Activated naive CD8-positive, alpha-beta T cell (primary cell): Measurements from ENCODE around the gene TMSB4X.
"Not testable (repeated sequence)": the region's sequence is repeated elsewhere in the genome, so short reads cannot be mapped to it uniquely, and the experiment has no call there.

Experiments
- H3K27ac Mint-ChIP-seq: one replicate; pipeline ENCODE4 v1.8.0; 2021; ENCODE audit warnings: mixed read lengths
- H3K27me3 Mint-ChIP-seq: one replicate; pipeline ENCODE4 v1.8.0; 2021; ENCODE audit warnings: mixed read lengths
- H3K36me3 Mint-ChIP-seq: one replicate; pipeline ENCODE4 v1.8.0; 2021; ENCODE audit warnings: mixed read lengths
- H3K4me1 Mint-ChIP-seq: one replicate; pipeline ENCODE4 v1.8.0; 2021; ENCODE audit warnings: low read depth, mixed read lengths
- H3K4me3 Mint-ChIP-seq: one replicate; pipeline ENCODE4 v1.8.0; 2021; ENCODE audit warnings: mild to moderate bottlenecking, mixed read lengths
- H3K9me3 Mint-ChIP-seq: one replicate; pipeline ENCODE4 v1.8.0; 2021; ENCODE audit warnings: low read depth, mixed read lengths

Gene TMSB4X

DNA sequence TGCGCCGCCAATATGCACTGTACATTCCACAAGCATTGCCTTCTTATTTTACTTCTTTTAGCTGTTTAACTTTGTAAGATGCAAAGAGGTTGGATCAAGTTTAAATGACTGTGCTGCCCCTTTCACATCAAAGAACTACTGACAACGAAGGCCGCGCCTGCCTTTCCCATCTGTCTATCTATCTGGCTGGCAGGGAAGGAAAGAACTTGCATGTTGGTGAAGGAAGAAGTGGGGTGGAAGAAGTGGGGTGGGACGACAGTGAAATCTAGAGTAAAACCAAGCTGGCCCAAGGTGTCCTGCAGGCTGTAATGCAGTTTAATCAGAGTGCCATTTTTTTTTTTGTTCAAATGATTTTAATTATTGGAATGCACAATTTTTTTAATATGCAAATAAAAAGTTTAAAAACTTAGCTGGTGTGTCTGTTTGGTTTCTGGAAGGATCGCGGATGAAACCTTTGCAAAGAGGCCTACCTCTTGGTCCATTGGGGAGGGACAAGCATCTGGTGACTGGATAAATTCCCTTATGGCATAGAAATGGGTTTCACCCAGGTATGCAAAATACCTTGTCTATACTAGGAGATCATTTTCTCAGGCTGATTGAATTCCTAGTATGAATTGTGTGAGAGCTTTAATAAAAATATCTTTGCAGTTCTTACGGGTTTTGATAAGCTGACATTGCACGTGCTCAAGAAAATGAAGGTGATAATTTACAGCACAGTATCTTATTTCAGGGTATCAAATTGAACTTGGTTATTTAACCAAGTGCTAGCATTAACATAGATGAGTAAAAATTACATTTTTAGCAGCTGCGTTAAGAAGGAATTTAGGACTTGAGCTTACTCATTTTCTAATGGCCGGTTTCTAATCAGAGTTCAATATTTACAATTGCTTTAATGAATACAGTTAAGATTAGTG lies 2.2 kb downstream of the TMSB4X start:
- H3K27ac Mint-ChIP-seq = peak overlapping the region; percentile 91
- H3K27me3 Mint-ChIP-seq, H3K9me3 Mint-ChIP-seq: not testable (repeated sequence)
- H3K36me3 Mint-ChIP-seq = peaks cover 13% of the 10 kb centered on the region
- H3K4me1 Mint-ChIP-seq = peaks cover 40% of the 10 kb centered on the region
- peak overlapping the region; percentile 96 for H3K4me3 Mint-ChIP-seq

DNA sequence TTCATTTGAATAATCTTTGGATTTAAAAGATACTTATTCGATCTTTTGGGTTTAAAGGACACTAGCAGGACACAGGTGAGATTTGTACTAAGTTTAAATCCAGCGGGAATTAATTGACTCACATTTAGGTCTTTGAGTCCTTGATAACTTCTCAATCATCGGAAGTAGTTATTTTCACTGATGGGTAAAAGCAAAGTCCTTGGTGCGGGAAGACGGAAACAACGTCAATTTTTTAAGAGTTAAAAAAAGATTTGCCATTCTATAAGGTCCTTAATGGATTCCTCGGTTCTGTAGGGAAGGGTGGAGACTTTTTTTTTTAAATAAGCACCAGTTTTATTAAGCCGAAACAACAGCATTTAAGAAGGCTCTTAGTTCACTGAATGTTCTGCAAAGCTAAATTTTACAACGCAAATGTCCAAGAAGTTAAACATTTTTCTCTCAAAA lies 2.9 kb downstream of the TMSB4X start:
- Mint-ChIP-seq H3K4me3 (peak overlapping the region; percentile 96), H3K36me3 (peaks cover 13% of the 10 kb centered on the region), H3K4me1 (peaks cover 42% of the 10 kb centered on the region), H3K27me3 (no peaks in the 10 kb centered on the region), H3K27ac (peak overlapping the region; percentile 91), H3K9me3 (no peaks in the 10 kb centered on the region)

DNA sequence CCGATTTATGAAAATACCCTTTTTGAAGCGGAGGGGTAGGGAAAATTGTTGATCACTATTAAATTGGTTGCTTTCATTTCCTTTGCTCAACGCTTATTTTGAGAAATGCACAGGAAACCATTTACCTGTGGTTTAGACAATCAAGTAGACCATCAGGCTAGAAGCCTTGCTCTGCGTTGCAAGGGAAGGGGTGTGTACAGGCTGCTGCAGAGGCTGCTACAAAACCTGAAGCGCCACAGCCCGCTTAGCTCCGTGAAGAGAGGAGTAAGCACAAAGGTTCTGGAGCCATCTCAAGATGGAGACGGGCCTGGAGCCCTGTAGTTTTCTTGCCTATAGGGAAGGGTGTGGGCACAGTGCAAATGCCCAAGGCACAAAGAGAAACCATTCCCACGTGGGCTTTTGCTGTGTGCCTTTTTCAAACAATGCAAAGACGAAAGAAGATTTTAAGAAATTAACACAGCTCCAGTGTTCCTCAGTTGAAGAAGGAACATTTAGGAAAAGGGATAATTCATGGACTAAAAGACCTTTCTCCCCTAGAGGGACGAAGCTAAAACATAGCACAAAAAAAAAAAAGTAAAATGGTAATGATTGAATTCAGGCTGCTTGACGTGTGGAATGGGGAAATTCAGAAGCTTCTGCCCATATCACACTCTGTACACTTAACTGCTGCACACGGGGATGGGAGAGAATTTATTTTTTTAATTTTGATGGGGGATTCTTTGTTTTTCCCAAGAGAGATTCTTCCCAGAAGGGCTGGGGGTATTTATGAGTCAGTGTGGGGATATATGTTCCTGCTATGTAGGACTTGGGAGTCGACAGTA lies 3.5 kb downstream of the TMSB4X start:
- peaks cover 13% of the 10 kb centered on the region for H3K36me3 Mint-ChIP-seq
- H3K27me3 Mint-ChIP-seq = no peaks in the 10 kb centered on the region
- H3K4me3 Mint-ChIP-seq = peak overlapping the region; percentile 96
- no peaks in the 10 kb centered on the region for H3K9me3 Mint-ChIP-seq
- peak overlapping the region; percentile 91 for H3K27ac Mint-ChIP-seq
- H3K4me1 Mint-ChIP-seq = peaks cover 43% of the 10 kb centered on the region

DNA sequence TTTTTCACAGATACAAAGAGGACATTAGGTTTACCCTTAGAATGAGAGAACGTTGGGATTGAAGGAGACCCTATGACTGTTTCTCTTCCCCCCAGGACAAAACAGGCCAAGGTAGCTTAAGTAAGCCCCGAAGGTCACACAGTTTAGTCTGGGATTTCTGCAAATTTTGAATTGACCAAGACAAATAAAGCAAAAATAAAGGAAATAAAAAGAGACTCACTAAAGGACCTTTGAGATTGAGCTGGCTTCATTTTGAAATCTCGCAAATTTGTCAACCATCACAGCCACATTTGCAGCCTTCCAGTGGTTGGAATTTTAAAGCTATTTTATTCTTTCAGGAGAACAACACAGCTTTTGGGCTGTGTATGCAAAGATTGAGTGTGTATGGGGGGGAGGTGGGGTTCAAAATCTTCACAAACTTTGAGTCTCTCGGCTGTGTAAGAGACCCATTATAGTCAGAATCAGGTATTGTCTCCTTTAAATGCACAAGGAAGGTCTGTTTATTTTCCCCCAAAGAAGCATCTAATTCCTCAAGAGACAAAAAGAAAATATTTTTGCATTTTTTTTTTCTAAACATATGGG lies 4.2 kb downstream of the TMSB4X start:
- no peaks in the 10 kb centered on the region for H3K27me3 Mint-ChIP-seq
- H3K9me3 Mint-ChIP-seq = no peaks in the 10 kb centered on the region
- peaks cover 13% of the 10 kb centered on the region for H3K36me3 Mint-ChIP-seq
- peaks cover 49% of the 10 kb centered on the region for H3K4me1 Mint-ChIP-seq
- H3K27ac Mint-ChIP-seq = peak overlapping the region; percentile 91
- H3K4me3 Mint-ChIP-seq = peak overlapping the region; percentile 96

DNA sequence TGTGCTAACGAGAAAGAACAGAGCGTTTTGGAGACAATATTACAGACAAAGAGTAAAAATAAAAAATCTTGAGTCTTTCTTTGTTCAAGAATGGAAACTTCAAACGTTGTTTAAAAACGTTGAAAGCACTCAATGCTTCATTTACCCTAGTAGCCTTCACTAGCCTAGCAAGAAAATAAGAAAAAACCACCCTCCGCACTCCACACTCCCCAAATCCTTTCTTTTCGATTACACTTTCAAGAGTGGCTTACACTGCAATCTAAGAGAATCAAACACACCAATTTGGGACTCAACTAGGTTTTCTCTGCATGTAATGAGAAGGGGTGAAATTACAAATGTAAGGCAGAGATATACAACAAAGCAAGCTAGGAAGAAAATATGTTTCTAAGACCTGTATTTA lies 4.7 kb downstream of the TMSB4X start:
- no peaks in the 10 kb centered on the region for H3K27me3 Mint-ChIP-seq
- H3K4me3 Mint-ChIP-seq = peak overlapping the region; percentile 96
- no peaks in the 10 kb centered on the region for H3K9me3 Mint-ChIP-seq
- H3K27ac Mint-ChIP-seq = peak overlapping the region; percentile 91
- peaks cover 54% of the 10 kb centered on the region for H3K4me1 Mint-ChIP-seq
- H3K36me3 Mint-ChIP-seq = peaks cover 13% of the 10 kb centered on the region

DNA sequence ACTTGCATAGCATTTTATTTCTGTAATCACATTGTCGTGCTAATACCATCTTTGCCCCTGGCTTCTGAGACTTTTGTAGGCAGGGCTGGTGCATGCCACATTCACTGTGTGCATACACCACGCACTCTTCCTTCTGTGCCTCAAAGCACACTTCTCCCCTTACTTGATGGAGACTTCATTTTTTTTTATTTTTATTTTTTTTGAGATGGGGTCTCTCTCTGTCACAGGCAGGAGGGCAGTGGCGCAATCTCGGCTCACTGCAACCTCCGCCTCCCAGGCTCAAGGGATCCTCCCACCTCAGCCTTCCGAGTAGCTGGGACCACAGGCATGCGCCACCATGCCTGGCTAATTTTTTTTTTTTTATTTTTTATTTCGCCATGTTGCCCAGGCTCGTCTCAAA lies 5.1 kb downstream of the TMSB4X start:
- Mint-ChIP-seq H3K4me3 (peak overlapping the region; percentile 96), H3K4me1 (peaks cover 57% of the 10 kb centered on the region), H3K27ac (peak overlapping the region; percentile 91), H3K36me3 (peaks cover 13% of the 10 kb centered on the region)
- not testable (repeated sequence) for H3K9me3 Mint-ChIP-seq, H3K27me3 Mint-ChIP-seq

DNA sequence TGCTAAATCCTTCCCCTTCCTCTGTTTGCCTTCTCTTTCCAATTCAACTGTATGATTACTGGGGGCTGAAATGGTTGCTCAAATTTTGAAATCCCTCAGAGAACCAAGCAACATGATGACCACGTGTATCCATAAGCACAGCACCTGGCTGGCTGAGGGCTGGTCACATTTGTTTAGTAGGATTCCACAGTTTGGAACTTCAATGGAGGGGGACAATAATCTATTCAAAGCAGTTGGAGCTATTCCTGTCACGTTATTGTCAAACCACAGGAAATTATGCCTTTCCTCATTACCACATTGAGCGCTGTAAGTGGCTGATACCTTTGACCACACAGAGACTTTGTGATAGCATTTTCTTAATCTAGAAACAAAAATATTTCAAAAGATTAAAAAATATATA lies 7.0 kb downstream of the TMSB4X start:
- no peaks in the 10 kb centered on the region for H3K27me3 Mint-ChIP-seq
- peaks cover 9% of the 10 kb centered on the region for H3K36me3 Mint-ChIP-seq
- peak overlapping the region; percentile 98 for H3K27ac Mint-ChIP-seq
- H3K4me1 Mint-ChIP-seq = peaks cover 76% of the 10 kb centered on the region
- H3K9me3 Mint-ChIP-seq = no peaks in the 10 kb centered on the region
- peak overlapping the region; percentile 73 for H3K4me3 Mint-ChIP-seq

DNA sequence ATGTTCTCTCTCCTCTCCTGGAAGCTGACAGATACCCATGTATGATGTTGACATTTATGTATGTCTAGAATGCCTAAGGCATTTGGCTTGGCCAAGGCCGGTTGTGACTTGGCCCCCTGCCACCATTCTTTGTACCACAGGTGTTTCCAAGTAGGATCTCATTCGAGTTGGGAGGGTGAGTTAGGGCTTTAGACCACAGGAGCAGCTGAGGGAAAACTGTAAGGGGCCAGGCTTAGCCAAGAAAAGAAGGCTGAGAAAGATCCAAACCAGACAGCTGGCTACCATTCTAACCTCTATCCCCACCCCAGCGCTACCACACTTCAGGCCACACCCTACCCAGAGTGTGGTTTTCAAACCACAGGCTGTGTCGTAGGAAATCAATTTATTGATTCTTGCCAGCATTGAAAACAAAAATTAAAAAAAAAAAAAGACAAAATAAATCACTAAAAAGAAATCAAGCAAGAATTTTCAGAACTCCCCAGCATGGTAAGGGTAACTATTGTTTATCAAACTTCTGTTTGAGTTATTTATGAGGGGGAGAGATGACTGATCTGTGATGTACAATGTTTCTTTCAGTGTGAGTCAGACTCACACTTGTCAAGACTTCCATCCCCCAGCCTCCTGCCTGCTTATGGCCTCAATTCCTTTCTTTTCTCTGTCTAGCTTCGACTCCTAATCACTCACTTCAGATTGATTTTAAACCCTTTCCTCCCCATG lies 9.9 kb downstream of the TMSB4X start:
- Mint-ChIP-seq H3K4me3 (peak overlapping the region; percentile 76), H3K27ac (peak overlapping the region; percentile 98), H3K27me3 (no peaks in the 10 kb centered on the region), H3K36me3 (peaks cover 2% of the 10 kb centered on the region), H3K9me3 (no peaks in the 10 kb centered on the region), H3K4me1 (peaks cover 75% of the 10 kb centered on the region)

DNA sequence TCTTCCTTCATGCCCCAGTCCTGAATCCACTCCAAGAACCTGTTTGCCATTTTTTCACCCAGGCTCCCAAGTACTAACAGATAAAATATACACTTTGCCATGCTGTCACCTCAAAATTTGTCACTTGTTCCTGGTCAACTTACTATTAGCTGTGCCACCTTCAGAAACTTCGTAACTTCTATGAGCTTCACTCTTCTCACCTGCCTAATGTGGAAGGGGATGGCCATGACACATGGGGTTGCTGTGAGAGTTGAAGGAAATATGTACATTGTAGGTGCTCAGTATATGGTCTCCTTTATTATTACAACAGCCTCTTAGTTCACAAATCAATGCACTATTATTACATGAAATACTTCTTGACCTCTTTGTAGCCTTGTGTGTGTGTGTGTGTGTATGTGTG lies 10.4 kb downstream of the TMSB4X start:
- peaks cover 77% of the 10 kb centered on the region for H3K4me1 Mint-ChIP-seq
- H3K27ac Mint-ChIP-seq = peak overlapping the region; percentile 98
- peaks cover 2% of the 10 kb centered on the region for H3K36me3 Mint-ChIP-seq
- H3K9me3 Mint-ChIP-seq = no peaks in the 10 kb centered on the region
- peak overlapping the region; percentile 76 for H3K4me3 Mint-ChIP-seq
- no peaks in the 10 kb centered on the region for H3K27me3 Mint-ChIP-seq

DNA sequence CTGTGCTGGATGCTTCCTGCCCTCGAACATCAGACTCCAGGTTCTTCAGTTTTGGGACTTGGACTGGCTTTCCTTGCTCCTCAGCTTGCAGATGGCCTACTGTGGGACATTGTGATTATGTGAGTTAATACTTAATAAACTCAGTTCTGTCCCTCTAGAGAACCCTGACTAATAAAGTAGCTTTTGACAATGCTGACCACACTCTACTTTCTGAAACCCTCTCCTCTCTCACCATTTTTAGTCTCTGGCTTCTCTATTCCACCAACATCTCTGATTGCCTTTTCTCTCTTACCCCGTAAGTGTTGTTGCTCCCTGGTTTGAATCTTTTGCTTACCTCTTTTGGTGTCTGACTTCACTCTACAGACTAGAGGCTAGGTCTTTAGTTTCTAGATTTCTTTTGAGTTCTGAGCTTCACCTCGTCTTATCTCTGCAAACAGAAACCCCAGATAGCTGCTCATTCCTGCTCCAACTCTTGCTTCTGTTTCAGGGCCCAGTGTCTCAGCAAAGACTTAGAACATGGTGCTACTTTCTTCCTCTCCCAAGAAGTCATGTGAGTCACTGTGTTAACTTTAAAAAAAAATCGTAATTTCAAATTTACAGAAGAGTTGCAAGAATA lies 11.4 kb downstream of the TMSB4X start:
- H3K4me3 Mint-ChIP-seq = peak overlapping the region; percentile 57

DNA sequence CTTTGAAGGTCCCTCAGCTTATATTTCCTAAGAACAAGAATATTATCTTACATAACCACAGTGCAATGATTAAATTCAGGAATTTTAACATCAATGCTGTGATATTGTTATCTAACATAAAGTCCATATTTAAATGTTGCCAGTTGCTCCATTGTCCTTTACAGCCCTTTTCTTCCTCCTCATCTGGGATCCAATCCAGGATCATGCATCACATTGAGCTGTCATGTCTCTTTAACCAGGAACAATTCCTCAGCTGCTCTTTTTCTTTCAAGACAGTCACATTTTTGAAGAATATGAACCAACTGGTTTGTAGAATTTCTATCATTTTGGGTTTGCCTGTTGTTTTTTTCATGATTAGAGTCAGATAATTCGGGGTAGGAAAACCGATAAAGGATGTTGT lies 12.0 kb downstream of the TMSB4X start:
- peaks cover 76% of the 10 kb centered on the region for H3K4me1 Mint-ChIP-seq
- peak overlapping the region; percentile 57 for H3K4me3 Mint-ChIP-seq
- H3K9me3 Mint-ChIP-seq = no peaks in the 10 kb centered on the region
- H3K36me3 Mint-ChIP-seq = peaks cover 5% of the 10 kb centered on the region
- H3K27ac Mint-ChIP-seq = peak overlapping the region; percentile 98
- H3K27me3 Mint-ChIP-seq = no peaks in the 10 kb centered on the region

More for the DNA sequence above, 11.4 kb downstream of the TMSB4X start:
- peak overlapping the region; percentile 98 for H3K27ac Mint-ChIP-seq
- H3K9me3 Mint-ChIP-seq = no peaks in the 10 kb centered on the region
- H3K36me3 Mint-ChIP-seq = peaks cover 5% of the 10 kb centered on the region
- peaks cover 75% of the 10 kb centered on the region for H3K4me1 Mint-ChIP-seq
- no peaks in the 10 kb centered on the region for H3K27me3 Mint-ChIP-seq

DNA sequence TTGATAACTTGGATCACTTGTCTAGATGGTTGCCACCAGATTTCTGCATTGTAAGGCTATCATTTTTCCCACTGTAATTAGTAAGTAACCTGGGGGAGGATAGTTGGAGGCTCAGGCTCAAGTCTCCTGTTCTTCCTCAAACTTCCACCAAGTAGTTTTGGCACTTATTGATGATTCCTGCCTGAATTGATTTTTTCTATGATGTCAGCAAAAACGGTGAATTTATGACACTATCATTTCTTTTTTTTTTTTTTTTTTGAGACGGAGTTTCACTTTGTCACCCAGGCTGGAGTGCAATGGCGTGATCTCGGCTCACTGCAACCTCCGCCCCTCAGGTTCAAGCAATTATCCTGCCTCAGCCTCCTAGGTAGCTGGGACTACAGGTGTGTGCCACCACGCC lies 12.4 kb downstream of the TMSB4X start:
- peaks cover 5% of the 10 kb centered on the region for H3K36me3 Mint-ChIP-seq
- peak overlapping the region; percentile 57 for H3K4me3 Mint-ChIP-seq
- H3K9me3 Mint-ChIP-seq = no peaks in the 10 kb centered on the region
- peak overlapping the region; percentile 98 for H3K27ac Mint-ChIP-seq
- peaks cover 75% of the 10 kb centered on the region for H3K4me1 Mint-ChIP-seq
- no peaks in the 10 kb centered on the region for H3K27me3 Mint-ChIP-seq

DNA sequence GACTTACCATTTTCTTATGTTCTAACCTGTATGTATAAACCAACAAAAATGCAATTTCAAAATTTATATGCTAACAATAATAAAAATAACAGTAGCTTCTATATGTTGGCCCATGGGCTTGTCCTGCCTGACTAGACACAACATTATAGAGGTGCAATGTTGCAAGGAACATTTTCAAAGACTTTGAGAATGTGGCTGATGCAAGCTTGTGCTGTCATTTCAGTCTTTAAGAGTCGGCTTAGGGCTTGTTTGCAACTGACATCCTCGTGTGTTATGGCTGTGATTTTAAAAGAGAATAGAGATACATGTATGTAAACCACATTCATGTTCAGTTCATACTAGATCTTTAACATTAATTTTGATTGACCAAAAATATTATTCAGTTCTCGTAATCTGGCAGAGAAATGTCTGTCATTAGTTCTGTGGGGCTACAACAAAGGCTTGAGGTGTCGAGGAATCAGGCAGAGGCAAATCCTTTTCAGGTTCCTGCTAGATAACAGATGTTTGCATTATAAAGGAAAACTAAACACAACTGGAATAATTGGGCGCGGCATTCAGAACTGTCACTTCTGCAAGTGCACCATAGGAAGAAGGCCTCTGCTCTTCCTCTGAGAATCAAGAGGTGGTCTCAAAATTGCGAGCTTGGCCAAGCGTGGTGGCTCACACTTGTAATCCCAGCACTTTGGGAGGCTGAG lies 13.1 kb downstream of the TMSB4X start:
- H3K4me1 Mint-ChIP-seq = peaks cover 72% of the 10 kb centered on the region
- H3K36me3 Mint-ChIP-seq = peaks cover 5% of the 10 kb centered on the region
- H3K4me3 Mint-ChIP-seq = no peak overlapping the region
- H3K27ac Mint-ChIP-seq = peak overlapping the region; percentile 41
- H3K27me3 Mint-ChIP-seq = no peaks in the 10 kb centered on the region
- H3K9me3 Mint-ChIP-seq = no peaks in the 10 kb centered on the region
